M059J (cell line): ENCODE results near the gene KRTAP20-4. TPM values are rescaled to one million over a fixed set of nuclear protein-coding genes. Genes with fewer than 3 reads are reported as not detected.

Source experiments
- DNase-seq: peaks from one replicate; pipeline ENCODE4 v3.0.0-alpha.2; 2012; ENCODE audit warnings: low read depth
- total RNA-seq: library from RNA; depleted of rRNA; stranded (reverse); fragments of >200 nt; shearing (Covaris generic); gene quantifications from 2 replicates; pipeline ENCODE4 v1.2.3, GENCODE V29; 2014; rRNA removed

The KRTAP20-4 gene
- total RNA-seq, 1 experiment from 2014 or later: not detected

DNA sequence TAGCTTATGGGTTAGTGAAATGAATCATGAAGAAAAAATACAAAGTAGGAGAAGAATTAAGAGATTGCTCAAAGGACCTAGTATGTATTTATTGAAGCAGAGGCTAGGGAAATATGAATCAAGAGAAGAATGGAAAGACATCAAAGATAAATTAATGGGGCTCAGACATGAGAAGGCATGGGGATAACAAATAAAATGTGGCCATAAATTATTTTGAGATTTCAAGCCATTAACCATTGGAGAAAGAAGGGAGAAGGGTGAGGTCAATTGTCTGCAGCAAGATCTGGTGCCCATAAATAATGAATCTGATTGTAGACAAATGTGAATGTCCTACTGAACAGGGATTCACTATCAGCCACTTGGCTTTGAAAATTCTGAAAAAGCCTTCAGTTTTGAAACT lies 32.5 kb downstream of the KRTAP20-4 start:
- no peak for DNase-seq

DNA sequence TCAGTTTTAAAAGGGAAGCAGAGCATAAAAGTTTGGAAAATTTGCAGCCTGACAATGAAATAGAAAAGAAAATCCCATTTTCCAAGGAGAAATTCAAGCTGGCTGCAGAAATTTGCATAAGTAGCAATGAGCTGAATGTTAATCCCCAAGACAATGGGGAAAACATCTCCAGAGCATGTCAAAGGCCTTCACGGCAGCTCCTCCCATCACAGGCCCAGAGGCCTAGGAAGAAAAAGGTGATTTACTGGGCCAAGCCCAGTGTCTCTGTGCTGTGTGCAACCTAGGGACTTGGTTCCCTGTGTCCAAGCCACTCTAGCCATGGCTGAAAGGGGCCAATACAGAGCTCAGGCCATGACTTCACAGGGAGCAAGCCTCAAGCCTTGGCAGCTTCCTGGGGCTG lies 48.3 kb downstream of the KRTAP20-4 start:
- no peak for DNase-seq

Other genes with a start within 250 kb of the KRTAP20-4 start
- gene KRTAP13-2, start 248.4 kb upstream of the KRTAP20-4 start, total RNA-seq: not detected in 2 replicates
- not detected in 2 replicates for gene KRTAP13-1, start 224.6 kb upstream of the KRTAP20-4 start, total RNA-seq
- gene KRTAP13-3, start 194.7 kb upstream of the KRTAP20-4 start, total RNA-seq: not detected in 2 replicates
- gene KRTAP13-4, start 190.4 kb upstream of the KRTAP20-4 start, total RNA-seq: not detected in 2 replicates
- gene KRTAP15-1, start 180.4 kb upstream of the KRTAP20-4 start, total RNA-seq: not detected in 2 replicates
- not detected in 2 replicates for gene KRTAP19-1, start 140.3 kb upstream of the KRTAP20-4 start, total RNA-seq
- not detected in 2 replicates for gene KRTAP19-2, start 133.2 kb upstream of the KRTAP20-4 start, total RNA-seq
- not detected in 2 replicates for gene KRTAP19-3, start 128.6 kb upstream of the KRTAP20-4 start, total RNA-seq
- not detected in 2 replicates for gene KRTAP19-4, start 123.5 kb upstream of the KRTAP20-4 start, total RNA-seq
- gene KRTAP19-5, start 118.5 kb upstream of the KRTAP20-4 start, total RNA-seq: not detected in 2 replicates
- not detected in 2 replicates for gene KRTAP19-6, start 78.8 kb upstream of the KRTAP20-4 start, total RNA-seq
- not detected in 2 replicates for gene KRTAP19-7, start 59.3 kb upstream of the KRTAP20-4 start, total RNA-seq
- gene KRTAP22-2, start 30.2 kb upstream of the KRTAP20-4 start, total RNA-seq: not detected in 2 replicates
- gene KRTAP6-3, start 28.2 kb upstream of the KRTAP20-4 start, total RNA-seq: not detected in 2 replicates
- not detected in 2 replicates for gene KRTAP6-2, start 21.7 kb upstream of the KRTAP20-4 start, total RNA-seq
- not detected in 2 replicates for gene KRTAP22-1, start 19.5 kb upstream of the KRTAP20-4 start, total RNA-seq
- not detected in 2 replicates for gene KRTAP6-1, start 6.7 kb upstream of the KRTAP20-4 start, total RNA-seq
- not detected in 2 replicates for gene KRTAP20-1, start 4.2 kb upstream of the KRTAP20-4 start, total RNA-seq
- not detected in 2 replicates for gene KRTAP20-2, start 14.6 kb downstream of the KRTAP20-4 start, total RNA-seq
- gene KRTAP20-3, start 22.2 kb downstream of the KRTAP20-4 start, total RNA-seq: not detected in 2 replicates
- not detected in 2 replicates for gene KRTAP21-3, start 98.2 kb downstream of the KRTAP20-4 start, total RNA-seq
- gene KRTAP21-2, start 126.6 kb downstream of the KRTAP20-4 start, total RNA-seq: not detected in 2 replicates
- not detected in 2 replicates for gene KRTAP21-1, start 134.8 kb downstream of the KRTAP20-4 start, total RNA-seq
- not detected in 2 replicates for gene KRTAP8-1, start 192.6 kb downstream of the KRTAP20-4 start, total RNA-seq
- gene KRTAP7-1, start 209.1 kb downstream of the KRTAP20-4 start, total RNA-seq: not detected in 2 replicates